Stimulated activated CD4-positive, alpha-beta T cell treated with anti-CD3 and anti-CD28 coated beads, Interleukin-12 subunit alpha, Interleukin-12 subunit beta, amount 100 ng/mL, for 4 hours (primary cell): ENCODE data around the gene HIPK2.

Source experiments
- DNase-seq: peaks from one replicate; pipeline ENCODE4 v3.0.0-alpha.2; 2020

The HIPK2 gene

DNA sequence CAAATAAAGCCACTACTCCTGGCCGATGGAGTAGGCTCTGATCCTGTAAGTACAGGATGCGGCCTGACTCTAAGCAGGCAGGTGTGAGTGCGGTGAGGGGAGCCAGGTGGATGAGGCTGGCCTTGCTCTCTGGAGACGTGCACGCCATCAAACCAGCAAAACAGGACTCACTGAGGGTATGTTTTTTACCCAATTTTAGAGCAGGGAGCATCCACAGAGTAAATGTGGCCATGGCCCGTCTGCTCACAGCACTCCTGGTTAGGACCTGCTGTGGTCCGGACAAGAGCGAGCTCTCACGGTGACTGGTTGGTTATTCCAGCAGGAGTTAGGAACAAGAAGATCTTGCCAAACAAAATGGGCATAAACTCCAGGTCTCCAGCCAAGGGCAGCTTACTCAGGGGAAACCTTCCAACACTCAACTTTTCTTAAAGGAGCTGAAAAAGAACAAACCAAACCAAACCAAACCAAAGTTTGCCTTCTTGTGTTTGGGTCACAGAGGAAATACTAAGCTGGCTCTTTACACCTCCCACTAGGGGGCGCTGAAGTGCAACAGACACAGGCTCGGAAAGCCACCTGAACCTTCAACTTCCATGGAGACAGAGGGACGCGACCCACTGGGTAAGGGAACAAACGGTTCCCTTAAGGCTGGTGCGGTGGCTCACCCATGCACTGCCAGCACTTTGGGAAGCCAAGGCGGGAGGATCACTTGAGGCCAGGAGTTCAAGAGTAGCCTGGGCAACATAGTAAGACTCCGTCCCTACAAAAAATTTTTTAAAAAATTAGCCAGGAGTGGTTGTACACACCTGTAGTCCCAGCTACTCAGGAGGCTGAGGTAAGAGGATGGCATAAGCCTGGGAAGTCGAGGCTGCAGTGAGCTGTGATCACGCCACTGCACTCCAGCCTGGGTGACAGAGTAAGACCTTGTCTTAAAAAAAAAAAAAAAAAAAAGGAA lies 131.9 kb downstream of the HIPK2 start:
- DNase-seq = peak; percentile 81

DNA sequence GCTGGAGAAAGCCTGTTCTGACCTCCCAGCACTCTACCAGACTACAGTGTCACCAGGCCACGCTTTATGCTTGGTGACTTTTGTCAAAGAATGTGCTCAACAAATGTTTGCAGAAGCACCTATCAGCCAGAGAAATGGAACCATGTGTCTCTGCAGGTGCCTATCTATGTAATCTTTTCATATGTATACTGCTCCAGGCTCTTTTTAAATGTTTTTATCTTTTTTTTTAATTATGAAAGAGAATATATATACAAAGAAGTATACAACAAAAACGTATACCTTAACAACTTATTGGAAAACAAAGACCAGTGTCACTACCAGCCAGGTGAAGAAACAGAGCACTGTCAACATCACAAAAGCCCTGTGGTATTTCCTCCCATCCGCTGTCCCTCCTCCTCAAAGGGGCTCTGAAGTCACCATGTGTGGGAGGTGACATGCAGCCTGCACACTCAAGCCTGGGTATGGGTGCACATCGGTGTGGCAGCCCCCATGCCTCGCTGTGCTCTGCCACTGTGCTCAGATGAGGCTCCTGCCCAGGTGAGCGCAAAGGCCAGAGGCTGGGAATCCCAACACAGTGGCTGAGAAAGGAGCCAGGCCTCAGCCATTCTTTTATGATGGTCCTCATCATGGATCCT lies 133.7 kb downstream of the HIPK2 start:
- DNase-seq = no peak

DNA sequence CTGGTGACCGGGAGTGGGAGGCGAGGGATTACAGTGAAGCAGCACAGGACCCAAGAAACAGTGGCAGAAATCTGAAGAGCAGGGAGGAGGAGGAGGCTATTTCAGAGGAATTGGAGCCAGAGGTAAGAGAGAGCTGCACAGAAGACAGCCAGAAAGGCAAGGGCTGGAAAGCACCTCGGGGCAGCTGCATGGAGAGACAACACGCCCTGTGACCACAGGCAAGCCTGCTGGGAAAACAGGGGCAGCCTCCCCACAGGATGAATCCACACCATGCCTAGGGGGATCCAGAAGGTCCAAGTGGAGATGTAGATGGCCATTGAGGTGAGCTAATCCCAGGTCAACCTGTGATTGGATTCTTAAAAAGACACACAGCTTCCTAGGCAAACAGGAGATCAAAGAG lies 135.5 kb downstream of the HIPK2 start:
- no peak for DNase-seq

DNA sequence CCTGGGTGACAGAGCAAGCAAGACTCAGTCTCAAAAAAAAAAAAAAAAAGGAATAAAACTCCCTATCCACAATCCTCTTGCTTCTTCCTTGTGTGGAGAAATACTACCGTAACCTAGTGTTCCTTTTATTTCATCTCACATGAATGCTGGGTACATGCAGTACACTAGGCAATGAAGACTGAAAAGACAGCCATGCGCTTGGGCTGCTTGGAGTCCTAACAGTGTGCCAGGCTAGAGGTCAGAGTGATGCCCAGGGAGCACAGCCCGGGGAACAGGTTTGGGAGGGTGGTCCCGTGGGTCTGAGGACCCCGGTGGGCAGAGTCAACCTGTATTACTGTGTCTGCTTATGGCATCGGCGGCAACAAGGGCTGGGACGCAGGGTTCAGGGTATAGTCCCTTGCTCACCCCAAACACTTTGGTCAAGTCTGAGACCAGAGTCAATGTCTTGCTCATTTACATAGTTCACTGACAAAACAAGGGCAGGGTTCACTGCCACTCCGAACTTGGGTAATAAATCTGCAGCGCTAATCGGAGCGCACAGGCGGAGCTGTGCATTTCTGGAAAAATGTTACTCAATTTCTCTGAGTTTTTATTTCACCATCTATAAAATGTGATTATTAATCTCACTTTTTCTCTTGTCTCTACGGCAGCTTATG lies 136.3 kb downstream of the HIPK2 start:
- no peak for DNase-seq

DNA sequence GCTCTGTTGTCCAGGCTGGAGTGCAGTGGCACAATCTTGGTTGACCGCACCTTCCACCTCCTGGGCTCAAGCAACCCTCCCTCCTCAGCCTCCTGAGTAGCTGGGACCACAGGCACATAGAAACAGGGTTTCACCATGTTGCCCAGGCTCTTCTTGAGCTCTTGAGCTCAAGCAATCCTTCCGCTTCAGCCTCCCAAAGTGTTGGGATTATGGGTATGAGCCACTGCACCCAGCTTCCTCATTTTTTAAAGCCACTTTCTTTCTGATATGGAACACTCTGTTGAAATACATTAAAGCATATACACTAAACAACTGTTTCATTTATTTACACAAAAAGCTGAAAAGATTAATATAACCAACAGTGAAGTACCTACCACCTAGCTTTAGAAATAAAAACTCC lies 137.1 kb downstream of the HIPK2 start:
- DNase-seq = no peak

DNA sequence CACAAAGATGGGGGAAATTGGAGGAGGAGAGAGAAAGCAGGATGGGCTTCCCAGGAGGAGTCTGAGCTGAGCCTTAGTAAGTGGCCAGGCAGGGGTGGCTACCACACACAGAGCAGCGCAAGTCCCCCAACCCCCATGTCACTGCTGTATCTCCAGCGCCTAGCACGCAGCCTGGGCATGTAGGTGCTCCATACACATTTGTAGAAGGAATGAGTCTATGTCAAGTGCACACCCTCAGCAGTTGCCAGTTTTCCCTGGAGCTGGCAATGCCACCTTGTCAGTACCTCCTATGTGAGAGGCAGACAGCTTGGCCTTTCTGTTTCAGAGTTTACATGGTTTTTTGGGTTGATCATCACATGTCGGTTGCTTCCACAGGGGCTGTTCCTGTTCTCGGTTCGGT lies 138.2 kb downstream of the HIPK2 start:
- no peak for DNase-seq

DNA sequence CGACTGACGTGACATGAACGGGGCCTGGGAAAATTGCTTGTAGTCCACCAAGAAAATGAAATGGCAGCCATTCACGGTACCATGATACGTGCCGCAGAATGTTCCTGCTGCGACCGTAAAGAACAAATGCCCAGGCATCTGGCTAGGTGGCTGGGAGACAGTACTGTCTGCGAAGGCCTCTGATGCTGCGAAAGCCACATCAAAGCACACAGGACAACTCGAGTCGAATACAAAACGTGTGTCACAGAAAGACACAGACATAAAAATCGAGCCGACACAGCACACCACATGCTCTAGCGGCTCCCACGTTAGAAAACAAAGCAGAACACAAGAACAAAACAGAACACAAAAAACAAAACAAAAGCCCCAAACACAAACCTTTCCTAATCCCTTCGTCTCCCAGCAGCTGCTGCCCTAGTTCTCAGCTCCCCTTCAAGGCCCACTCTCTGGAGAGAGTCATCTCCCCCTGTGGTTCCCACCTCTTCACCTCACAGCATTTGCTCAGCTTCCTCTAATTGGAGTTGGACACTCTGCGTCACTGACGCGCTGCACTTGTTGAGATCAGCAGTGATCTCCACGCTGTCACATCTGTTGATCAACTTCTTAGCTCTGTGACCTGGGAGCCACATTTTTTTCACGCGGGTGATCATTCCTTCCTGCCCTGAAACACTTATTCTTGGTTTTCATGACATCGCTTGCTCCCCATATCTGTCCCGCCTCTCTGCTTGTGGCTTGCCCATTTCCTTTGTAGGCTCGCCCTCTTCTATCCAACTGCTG lies 142.1 kb downstream of the HIPK2 start:
- peak; percentile 34 for DNase-seq

DNA sequence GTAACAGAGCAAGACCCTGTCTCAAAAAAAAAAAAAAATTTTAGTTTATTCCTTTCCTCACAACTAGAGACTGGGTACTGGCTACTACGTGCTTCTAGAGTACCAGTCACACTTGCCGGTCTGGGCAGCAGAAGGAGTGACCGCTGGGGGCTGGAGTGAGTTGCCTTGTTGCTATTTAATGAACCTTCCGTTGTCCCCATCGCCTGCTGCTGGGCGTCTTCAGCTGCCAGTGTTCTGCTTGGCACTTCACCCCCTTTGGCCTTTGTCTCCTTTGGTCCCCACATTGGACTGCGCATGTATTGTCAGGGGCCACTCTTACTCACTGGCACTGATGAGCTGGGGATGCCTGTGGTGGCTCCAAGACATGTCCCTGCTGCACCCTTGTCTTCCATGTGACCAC lies 143.7 kb downstream of the HIPK2 start:
- DNase-seq = no peak

DNA sequence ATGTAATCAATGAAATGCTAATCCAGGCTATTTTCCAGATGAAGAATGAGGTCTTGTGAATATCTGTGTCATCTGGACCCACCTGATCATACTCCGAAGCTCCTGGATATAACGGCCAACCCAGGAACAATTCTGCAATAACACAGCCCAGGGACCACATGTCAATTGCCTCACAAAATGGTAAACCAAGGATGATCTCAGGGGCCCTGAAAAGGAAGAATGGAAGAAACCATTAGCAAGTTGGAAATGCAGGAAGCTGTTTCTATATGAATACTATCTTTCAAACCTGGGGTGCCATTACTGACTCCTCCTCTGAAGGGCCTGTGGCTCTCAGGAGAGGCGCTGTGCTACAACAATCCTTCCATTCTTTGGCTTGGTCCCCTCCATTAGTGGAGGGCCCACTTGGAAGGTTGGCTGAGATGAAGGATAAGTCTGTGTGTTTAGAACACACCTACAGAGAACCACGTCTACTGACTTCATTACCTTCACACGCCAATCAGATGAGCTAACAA lies 146.2 kb downstream of the HIPK2 start:
- DNase-seq = no peak

DNA sequence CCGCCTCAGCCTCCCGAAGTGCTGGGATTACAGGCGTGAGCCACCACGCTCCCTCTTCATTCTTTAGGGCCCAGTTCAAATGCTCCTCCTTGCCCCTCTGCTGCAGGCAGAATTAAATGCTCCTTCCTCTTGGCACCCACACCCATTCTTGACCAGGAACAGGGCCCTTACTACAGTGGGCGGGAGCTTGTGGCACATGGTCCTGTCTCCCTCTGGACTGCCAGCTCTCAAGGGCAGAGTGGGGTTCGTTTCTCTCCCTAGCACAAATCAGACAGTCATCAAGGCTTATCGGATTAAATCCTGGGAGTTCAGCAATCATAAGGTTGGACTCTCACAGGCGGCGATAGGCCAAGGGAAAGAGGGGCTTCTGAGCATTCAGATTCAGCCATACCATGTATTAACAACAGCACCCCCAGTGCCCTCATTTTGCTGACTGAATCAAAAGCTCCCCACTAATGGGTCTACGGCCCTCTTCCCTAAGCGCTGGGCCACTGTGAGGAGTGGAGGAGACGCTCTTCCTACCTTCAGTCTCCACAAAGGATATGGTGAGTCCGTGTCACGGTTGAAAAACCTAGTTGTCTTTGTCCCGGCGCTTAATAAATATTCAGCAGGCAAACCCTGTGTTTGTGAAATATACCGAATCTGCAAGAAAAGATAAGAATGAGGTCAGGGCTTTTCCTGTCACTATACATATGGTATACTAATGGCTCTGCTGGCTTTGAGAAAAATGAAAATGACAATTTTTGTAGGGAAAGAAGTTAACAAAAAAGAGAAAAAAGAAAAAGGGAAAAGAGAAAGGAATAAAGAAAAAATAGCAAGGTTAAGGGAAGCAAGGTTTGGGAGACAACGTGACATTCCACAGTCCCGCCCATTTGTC lies 146.9 kb downstream of the HIPK2 start:
- DNase-seq = no peak

DNA sequence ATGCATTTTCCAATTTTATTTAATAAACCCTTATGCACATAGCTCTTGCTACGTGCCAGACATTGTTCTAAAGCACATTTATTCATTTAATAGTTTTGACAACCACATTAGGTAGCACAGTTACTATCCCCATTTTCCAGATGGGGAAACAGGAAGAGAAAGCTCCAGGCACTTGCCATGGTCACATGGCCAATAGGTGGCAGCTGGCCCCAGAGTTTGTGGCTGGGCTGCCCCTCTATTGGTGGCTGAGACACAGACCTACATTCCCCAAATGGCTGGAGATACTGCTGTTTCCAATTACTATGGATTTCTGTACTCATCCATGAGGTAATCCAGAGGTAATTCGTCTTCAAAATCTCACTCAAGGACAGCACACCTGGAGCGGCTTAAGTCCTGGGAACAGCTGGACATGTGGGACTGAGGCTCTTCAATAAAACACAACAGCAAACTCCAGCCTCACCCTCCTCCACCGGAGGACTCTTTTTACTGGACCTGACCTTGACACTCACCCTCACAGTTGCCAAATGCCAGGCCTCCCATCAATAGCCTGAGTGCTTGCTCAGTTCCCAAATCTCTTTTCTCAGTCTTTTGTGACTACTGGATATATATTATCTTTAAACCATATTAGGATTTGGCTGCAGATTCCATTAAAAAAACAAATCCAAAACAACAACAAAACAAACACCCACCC lies 148.3 kb downstream of the HIPK2 start:
- no peak for DNase-seq

DNA sequence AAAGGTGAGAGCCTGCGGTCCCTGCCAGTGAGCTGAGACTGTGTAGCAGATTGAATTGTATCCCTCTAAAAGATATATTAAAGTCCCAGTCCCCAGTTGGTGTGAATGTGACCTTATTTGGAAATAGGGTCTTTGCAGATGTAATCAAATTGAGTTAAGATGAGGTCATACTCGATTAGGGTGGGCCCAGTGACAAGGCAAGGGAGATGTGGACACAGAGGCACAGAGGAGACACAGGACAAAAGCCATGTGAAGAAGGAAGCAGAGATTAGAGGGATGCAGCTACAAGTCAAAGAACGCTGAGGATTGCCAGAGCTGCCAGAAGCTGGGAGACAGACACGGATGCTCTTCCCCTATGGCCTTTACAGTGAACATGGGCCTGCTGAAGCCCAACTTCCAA lies 150.0 kb downstream of the HIPK2 start:
- no peak for DNase-seq

DNA sequence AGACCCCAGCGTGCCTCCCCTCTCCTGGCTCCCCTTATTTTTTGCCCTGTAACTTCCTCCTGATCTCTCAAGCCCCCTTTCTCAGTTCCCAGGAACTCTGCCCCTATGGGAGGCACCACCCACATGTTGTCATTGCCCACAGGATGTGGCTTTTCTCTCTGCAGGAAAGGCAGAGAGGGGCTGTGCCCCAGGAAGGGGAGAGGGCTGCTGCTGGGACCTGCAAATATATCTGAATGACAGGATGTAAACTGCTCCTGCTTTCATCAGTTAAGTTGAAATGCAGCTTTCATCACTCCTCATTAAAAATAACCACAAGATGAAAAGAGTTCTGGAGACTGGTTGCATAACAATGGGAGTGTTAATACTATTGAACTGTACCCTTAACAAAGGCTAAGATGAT lies 151.0 kb downstream of the HIPK2 start:
- DNase-seq = no peak

DNA sequence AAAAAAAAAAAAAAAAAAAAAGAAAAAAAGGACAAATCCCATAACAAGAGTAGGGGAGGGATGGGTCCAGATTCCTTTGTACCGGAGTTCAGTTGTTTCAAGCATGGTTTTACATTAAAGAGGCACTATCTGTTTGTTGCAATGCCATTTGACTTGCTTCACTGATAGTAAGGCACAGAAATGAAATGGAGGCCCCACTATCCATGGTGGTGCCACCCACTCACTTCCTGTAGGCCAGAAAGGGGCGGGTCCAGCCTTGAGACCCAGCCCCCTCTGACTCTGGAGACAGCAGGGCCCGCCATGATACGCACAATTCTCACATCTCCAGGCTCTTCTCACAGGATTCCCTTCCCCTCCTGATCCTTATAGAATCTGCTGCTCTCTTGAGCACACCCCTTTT lies 154.3 kb downstream of the HIPK2 start:
- no peak for DNase-seq

DNA sequence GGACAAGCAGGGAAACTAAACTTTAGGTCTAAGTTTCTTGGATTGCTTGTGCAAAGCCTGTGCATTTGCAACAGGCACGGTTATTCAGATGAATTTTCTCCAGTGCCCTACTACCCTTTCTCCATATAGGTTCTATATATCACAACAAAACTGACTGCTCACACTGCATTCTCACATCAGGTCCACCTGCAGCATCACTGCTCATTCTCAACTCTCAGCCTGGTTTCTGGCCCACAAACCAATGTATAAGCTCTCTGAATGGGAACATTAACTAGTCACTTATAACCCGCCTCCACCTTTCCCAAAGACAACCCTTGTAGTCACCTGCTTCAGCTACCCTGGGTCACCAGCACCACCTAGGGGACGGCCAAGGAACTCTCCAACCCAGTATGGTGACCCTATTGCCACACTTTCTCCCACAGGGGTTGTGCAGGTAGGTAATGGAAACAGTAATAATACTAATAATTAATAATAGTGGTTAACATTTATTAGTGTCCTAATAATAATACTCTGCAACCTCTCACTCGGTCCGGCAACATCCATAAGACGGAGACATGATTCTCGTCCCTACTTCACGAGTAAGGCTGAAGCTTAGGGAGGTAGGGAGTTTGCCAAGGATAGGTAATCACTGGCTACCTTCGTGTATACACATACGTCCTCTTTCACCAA lies 157.0 kb downstream of the HIPK2 start:
- peak; percentile 59 for DNase-seq

DNA sequence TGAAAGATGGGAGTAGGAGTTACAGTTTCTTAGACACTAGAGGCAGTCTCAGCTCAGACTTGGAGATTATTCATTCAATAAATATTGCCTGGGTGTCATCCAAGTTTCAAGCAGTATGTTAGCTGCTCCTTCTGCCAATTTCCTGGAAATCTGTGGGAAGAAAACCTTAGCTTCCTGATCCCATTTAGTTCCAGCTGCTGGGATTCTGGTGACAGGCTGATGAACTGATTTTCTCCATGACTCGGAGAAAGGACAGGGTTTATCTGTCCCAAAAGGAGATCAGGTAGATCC lies 158.5 kb downstream of the HIPK2 start:
- DNase-seq = no peak

DNA sequence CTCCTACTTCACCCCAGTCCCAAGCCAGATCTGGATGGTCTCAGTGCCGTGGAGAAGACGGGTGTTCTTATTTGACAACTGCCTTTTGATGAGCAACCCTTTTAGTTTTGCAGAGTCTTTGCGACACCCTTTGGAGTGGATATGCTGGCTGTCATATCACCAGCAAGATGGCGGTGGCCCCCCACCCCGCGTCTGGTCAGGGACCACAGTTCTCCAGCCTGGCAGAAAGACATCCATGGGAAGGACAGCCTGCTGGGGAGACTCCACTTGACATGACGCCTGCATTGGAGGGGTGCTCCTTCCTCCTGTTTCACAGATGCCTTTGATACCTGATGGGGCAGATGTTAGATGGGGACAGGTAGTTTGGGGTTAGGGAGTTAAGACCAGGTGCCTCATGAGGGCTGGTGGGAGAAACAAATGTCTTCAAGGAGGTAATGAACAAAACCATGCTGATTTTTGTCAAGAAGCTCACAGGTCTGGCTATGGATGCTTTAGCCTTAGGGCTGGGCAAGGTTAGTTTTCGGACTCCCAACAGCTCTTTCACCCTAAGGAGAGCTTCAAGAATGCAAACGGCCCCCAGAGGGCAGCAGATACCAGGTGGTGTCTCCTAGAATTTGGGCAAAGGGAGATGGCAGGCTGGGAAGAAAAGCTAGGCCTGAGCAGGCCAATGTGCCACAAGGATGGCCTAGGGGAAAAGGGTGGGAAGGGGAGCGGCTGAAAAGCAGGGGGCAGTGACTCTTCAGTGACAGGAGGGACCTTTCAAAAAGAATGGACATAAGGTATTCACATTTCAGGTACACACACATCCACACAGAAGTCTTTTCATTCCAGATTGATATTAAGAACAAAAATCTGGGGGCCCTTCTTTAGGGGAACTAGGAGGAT lies 159.1 kb downstream of the HIPK2 start:
- peak; percentile 47 for DNase-seq

DNA sequence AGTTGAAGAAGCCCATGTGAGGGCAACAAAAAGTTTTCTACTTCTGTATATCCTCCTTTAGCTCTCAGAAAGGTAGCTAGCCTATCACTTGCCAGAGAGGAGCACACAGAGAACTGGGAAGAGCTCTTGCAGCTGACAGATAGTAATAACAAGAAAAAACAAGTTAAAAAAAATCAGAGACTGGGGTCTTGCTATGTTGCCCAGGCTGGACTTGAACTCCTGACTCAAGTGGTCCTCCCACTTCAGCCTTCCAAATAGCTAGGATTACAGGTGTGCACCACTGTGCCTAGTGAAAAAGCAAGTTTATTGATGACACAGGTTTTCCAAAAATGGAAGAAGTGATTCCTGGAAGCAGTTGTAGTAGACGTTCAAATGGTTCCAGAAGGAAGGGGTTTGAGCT lies 160.7 kb downstream of the HIPK2 start:
- DNase-seq = no peak

DNA sequence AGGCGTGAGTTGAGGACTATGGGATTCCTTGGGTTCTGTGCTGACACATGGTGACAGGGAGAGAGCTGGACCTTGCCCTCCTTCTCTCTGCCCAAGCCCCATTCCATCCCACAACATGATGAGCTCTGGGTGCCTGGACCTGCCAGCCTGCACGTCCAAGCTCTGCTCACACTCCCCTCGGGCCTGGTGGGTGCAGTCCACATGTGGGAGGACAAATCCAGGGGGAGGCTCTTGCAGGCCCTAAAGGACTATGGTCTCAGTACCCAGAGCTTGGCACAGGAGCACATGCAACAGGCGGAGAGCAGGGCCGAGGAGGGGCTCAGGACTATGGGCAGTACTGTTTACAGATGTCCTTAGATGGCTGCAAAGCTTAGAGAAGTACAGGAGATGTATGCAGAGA lies 162.9 kb downstream of the HIPK2 start:
- no peak for DNase-seq

DNA sequence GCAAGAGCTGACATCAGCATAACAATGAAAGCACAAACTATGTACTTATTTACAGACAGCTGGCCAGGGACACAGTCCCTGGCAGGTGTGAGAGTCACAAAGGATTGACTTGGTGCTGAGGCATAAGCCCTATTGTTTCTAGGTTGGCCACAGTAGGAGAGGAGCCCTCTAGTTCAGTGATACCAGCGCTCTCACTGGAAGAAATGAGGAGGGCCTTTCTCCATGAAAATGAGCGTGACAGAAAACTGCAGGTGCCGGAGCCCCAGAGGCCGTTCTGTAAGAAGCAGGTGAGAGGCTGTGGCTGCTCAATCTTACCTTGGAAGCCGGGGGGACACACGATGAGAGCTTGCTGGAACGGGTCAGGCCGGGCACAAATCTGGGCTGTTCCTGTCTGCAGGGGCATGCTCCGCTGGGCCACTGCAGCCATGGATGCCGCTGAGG lies 163.8 kb downstream of the HIPK2 start:
- no peak for DNase-seq
